Panc1 (cell line): ENCODE results near the gene DCAF8. TPM values are rescaled to one million over a fixed set of nuclear protein-coding genes. Genes with fewer than 3 reads are reported as not detected.

Experiments used
- ATAC-seq: fragments of 200-7000 bp; cut with Tn5 transposase; 2 replicates; pipeline ENCODE4 v1.9.1; 2020; ENCODE audit warnings: mild to moderate bottlenecking, moderate library complexity
- BruUV-seq: library from RNA; stranded (reverse); fragments of 400-500 nt; replicated peaks from 2 replicates; lab custom pipeline; 2021; lab: Mats Ljungman, UMichigan
- CTCF ChIA-PET: fragments of 300-600 bp; sonication (Branson Sonifier 250); formaldehyde crosslinking; loops from one replicate; lab custom pipeline; 2022; ENCODE audit warnings: antibody characterized with exemption; lab: Charles Lee
- POLR2A ChIA-PET: fragments of 300-600 bp; sonication (Branson Sonifier 250); formaldehyde crosslinking; loops from one replicate; lab custom pipeline; 2022; ENCODE audit warnings: antibody characterized with exemption; lab: Charles Lee
- DNase-seq: peaks from one replicate; pipeline ENCODE4 v3.0.0-alpha.2; 2010; ENCODE audit warnings: low read depth, low spot score
- H3K27ac ChIP-seq: 2 replicates; pipeline ENCODE4 v1.5.1; 2011; ENCODE audit warnings: mild to moderate bottlenecking, low read length, inconsistent platforms
- H3K27me3 ChIP-seq: fragments of 200-500 bp; sonication (Bioruptor generic); 2 replicates; pipeline ENCODE4 v1.6.0; 2014; ENCODE audit warnings: low read length, inconsistent platforms; ENCODE audit not compliant: control insufficient read depth, insufficient read depth
- H3K36me3 ChIP-seq: fragments of 200-500 bp; sonication (Bioruptor generic); 2 replicates; pipeline ENCODE4 v1.5.1; 2014; ENCODE audit warnings: inconsistent platforms, mild to moderate bottlenecking, low read length, moderate library complexity; ENCODE audit not compliant: control insufficient read depth, insufficient read depth
- H3K4me1 ChIP-seq: 2 replicates; pipeline ENCODE4 v1.5.1; 2011; ENCODE audit warnings: inconsistent platforms, mild to moderate bottlenecking, low read length, moderate library complexity; ENCODE audit not compliant: control insufficient read depth, insufficient read depth
- H3K4me3 ChIP-seq, 2 experiments: 2 replicates each; pipeline ENCODE4 v1.5.1; 2011 to 2012; ENCODE audit warnings: low read depth in 2 of 2, low read length in 2 of 2, mild to moderate bottlenecking in 2 of 2, inconsistent platforms in 1 of 2, moderate library complexity in 1 of 2
- H3K9me3 ChIP-seq: fragments of 200-500 bp; sonication (Bioruptor generic); 2 replicates; pipeline ENCODE4 v1.5.1; 2014; ENCODE audit warnings: low read depth, mild to moderate bottlenecking, inconsistent platforms, low read length, moderate library complexity; ENCODE audit not compliant: control insufficient read depth, insufficient read depth
- POLR2AphosphoS5 ChIP-seq: IDR thresholded peaks from 2 replicates; pipeline ENCODE4 v1.6.1; 2012; ENCODE audit warnings: mild to moderate bottlenecking, low read depth, low read length, moderate library complexity
- SIN3A ChIP-seq: IDR thresholded peaks from 2 replicates; pipeline ENCODE4 v1.6.1; 2012; ENCODE audit warnings: low read depth, mild to moderate bottlenecking, low read length, moderate library complexity, borderline replicate concordance; ENCODE audit not compliant: insufficient read depth
- TCF7L2 ChIP-seq: IDR thresholded peaks from 2 replicates; pipeline ENCODE4 v1.6.1; 2011; ENCODE audit warnings: mild to moderate bottlenecking, low read depth, low read length, inconsistent platforms
- in situ Hi-C: cut with HindIII; loops from 2 replicates; pipeline ENCODE4 v1.10.0; 2016; ENCODE audit warnings: low sequenced_read_pairs, low pct_unique_long_range_greater_than_20kb
- intact Hi-C: fragments of 100-400 bp; cut with micrococcal nuclease; formaldehyde crosslinking; loops from one replicate; pipeline ENCODE4 v1.10.0; 2022; ENCODE audit not compliant: unreplicated experiment
- total RNA-seq: library from RNA; stranded (reverse); gene quantifications from one replicate; pipeline ENCODE4 v1.2.1, GENCODE V29; 2021; ENCODE audit not compliant: unreplicated experiment
- TF ChIP-seq, protein P1 (sequence below), 2 experiments: IDR thresholded peaks; 2 replicates each; pipeline ENCODE4 v1.6.1; 2011 to 2012; ENCODE audit warnings: low read depth in 2 of 2, control low read depth in 1 of 2, low read length in 1 of 2, mild to moderate bottlenecking in 1 of 2, moderate library complexity in 1 of 2; ENCODE audit not compliant: insufficient read depth in 1 of 2
- TF ChIP-seq, protein P2 (sequence below): fragments of 450-650 bp; IDR thresholded peaks from 2 replicates; pipeline ENCODE4 v1.5.1; 2017; ENCODE audit warnings: mild to moderate bottlenecking

The DCAF8 gene
- total RNA-seq, 1 experiment from 2014 or later: 127 TPM

DNA sequence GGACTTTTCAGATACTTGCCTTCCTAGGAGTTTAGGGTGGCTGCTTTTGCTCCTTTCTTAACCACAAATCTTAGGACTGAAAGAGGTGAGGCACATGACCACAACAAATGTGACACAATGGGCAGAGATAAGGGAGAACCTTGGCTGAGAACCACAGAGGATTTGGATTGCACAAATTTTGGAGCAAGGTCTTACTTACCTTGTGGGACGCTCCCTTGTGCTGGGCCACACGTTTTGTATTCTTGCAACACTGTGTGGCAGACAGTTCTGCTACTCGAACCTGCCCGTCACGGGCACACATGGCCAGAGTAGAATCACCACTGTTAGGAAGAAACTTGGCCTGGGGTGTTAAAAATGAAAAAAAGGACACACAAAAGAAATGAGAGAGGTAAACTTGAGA is 23.9 kb downstream of the DCAF8 start:
- in situ Hi-C loops: no loop called here
- no peak overlapping the region for H3K27ac ChIP-seq
- CTCF ChIA-PET: interaction anchor here (0.6 to 1.4 kb wide), 2 partner anchors 45 to 137 kb away, joined by 4 to 5 read pairs; no protein-coding TSS in a partner anchor
- H3K4me1 ChIP-seq: no peaks in the 10 kb centered on the region
- H3K27me3 ChIP-seq: no peaks in the 10 kb centered on the region
- BruUV-seq: no TSS peak
- no peak overlapping the region for H3K4me3 ChIP-seq
- no peaks in the 10 kb centered on the region for H3K9me3 ChIP-seq
- TF ChIP-seq TCF7L2 (no peak), SIN3A (no peak), POLR2AphosphoS5 (no peak)
- TF ChIP-seq, protein P1, sequence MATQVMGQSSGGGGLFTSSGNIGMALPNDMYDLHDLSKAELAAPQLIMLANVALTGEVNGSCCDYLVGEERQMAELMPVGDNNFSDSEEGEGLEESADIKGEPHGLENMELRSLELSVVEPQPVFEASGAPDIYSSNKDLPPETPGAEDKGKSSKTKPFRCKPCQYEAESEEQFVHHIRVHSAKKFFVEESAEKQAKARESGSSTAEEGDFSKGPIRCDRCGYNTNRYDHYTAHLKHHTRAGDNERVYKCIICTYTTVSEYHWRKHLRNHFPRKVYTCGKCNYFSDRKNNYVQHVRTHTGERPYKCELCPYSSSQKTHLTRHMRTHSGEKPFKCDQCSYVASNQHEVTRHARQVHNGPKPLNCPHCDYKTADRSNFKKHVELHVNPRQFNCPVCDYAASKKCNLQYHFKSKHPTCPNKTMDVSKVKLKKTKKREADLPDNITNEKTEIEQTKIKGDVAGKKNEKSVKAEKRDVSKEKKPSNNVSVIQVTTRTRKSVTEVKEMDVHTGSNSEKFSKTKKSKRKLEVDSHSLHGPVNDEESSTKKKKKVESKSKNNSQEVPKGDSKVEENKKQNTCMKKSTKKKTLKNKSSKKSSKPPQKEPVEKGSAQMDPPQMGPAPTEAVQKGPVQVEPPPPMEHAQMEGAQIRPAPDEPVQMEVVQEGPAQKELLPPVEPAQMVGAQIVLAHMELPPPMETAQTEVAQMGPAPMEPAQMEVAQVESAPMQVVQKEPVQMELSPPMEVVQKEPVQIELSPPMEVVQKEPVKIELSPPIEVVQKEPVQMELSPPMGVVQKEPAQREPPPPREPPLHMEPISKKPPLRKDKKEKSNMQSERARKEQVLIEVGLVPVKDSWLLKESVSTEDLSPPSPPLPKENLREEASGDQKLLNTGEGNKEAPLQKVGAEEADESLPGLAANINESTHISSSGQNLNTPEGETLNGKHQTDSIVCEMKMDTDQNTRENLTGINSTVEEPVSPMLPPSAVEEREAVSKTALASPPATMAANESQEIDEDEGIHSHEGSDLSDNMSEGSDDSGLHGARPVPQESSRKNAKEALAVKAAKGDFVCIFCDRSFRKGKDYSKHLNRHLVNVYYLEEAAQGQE (IDR thresholded peaks at IDR 0.05; ENCODE audit: insufficient read depth in 1 of 2, low read depth in 2 of 2, low read length in 1 of 2): no peak
- TF ChIP-seq, protein P2, sequence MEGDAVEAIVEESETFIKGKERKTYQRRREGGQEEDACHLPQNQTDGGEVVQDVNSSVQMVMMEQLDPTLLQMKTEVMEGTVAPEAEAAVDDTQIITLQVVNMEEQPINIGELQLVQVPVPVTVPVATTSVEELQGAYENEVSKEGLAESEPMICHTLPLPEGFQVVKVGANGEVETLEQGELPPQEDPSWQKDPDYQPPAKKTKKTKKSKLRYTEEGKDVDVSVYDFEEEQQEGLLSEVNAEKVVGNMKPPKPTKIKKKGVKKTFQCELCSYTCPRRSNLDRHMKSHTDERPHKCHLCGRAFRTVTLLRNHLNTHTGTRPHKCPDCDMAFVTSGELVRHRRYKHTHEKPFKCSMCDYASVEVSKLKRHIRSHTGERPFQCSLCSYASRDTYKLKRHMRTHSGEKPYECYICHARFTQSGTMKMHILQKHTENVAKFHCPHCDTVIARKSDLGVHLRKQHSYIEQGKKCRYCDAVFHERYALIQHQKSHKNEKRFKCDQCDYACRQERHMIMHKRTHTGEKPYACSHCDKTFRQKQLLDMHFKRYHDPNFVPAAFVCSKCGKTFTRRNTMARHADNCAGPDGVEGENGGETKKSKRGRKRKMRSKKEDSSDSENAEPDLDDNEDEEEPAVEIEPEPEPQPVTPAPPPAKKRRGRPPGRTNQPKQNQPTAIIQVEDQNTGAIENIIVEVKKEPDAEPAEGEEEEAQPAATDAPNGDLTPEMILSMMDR: no peak
- peaks cover 38% of the 10 kb centered on the region for H3K36me3 ChIP-seq
- intact Hi-C loops: no loop called here
- no peak for ATAC-seq
- POLR2A ChIA-PET: no interaction called here
- no peak for DNase-seq

DNA sequence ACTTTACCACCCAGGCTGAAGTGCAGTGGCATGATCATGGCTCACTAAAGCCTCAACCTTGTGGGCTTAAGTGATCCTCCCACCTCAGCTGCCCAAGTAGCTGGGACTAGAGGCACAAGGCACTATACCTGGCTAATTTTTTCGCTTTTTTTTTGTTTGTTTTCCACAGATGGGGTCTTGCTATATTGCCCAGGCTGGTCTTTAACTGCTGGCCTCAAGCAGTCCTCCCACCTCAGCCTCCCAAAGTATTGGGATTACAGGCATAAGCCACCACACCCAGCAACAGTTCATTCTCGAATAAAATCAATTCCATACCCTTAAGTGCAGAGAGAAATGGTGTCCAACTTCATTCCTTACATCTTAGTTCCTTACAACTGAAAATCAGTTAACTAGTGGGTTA is 24.8 kb downstream of the DCAF8 start:
- Histone ChIP-seq H3K4me3 (no peak overlapping the region), H3K27me3 (no peaks in the 10 kb centered on the region), H3K27ac (no peak overlapping the region), H3K4me1 (no peaks in the 10 kb centered on the region), H3K9me3 (no peaks in the 10 kb centered on the region), H3K36me3 (peaks cover 36% of the 10 kb centered on the region)
- ChIA-PET POLR2A (no interaction called here), CTCF (no interaction called here)
- in situ Hi-C loops (no loop called here), intact Hi-C loops (no loop called here)
- DNase-seq (no peak), ATAC-seq (no peak)
- no peak for TF ChIP-seq TCF7L2
- TF ChIP-seq, protein P2: no peak
- no peak for TF ChIP-seq SIN3A
- TF ChIP-seq, protein P1 (IDR thresholded peaks at IDR 0.05; ENCODE audit: insufficient read depth in 1 of 2, low read depth in 2 of 2, low read length in 1 of 2): no peak
- TF ChIP-seq POLR2AphosphoS5: no peak
- no TSS peak for BruUV-seq
